ENCODE results near the gene ATP6V0A4.

- TF ChIP-seq CTCF (IDR thresholded peaks at IDR 0.05), result no peak
- no peak for TF ChIP-seq POLR2A (IDR thresholded peaks at IDR 0.05)
Observed at GRCh38 chr7:138834583-138834982, 36.6 kb upstream of the ATP6V0A4 start.
